ENCODE data around the gene PIGQ.

The PIGQ gene

GRCh38 chr16:556474-557173 is 13.1 kb upstream of the PIGQ start:
- DNase-seq = no peak

DNA sequence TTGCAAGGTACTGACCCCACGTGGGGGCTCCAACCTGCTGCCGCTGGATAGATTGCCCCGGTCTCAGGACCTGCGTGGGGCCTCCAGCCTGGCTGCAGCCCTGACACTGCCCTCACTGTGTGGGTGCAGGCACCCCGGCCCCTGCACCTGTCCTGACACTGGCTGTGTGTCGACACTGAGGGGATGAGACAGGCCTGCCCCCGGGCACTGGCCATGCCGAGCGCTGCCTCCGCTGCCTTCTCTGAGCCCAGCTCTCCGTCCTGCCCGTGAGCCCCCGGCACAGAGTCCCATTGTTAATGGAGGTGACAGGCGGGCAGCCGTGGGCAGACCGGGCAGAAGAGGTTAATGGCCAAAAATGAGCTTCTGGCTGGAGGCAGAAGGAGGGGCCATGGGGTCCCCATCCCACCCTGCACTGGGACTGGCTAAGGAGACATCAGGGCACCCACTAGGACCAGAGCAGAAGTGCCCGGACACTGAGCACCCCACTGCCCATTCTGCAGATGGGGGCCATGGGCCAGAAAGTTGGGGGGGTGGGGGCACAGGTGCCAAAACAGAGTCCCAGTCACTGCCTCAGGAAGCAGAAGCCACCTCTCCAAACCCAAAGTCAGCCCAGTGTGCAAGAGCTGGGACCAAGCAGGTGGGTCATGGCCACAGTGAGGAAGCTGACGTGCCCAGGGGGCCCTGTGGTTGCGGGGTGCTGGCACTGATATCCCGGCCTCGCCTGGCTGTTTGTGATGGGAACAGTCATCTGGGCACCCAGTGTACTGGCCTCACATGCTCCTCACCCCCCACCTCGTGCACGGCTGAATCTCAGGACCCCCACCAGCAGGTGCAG is 12.1 kb upstream of the PIGQ start:
- no peak for DNase-seq

DNA sequence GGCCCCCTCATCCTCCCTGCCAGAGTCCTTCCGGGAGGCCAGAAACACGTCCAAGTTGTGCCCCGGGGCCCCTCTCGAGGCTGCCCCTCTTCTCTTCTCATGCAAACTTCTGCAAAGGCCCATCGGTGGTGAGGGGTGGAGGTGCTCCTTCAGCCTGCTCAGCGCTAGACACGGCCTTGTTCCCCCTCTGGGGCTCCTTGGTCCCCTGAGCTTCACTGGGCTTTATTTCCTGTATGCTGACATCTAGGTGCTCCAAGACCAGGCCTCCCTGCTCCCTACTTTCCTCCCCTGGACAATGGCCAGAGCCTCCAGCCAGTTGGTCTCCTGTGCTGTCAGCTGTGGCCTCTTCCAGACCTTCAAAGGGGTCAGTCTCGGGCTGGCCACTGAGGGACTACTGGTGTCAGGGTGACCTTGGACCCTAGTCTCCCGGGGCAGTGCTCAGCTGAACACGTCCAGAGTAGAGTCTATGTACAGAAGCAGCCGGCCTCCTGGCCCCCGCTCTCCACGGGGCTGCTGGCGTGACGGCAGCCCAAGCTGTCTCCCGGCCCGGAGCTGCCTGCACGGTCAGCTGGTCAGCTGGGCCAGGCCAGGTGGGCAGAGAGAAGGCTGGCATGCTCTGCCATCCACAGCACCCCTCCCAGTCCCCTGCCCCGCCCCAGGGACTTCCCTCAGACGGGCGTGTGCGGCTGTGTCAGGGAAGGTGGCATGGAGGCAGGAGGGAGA is 11.3 kb upstream of the PIGQ start:
- DNase-seq = no peak

DNA sequence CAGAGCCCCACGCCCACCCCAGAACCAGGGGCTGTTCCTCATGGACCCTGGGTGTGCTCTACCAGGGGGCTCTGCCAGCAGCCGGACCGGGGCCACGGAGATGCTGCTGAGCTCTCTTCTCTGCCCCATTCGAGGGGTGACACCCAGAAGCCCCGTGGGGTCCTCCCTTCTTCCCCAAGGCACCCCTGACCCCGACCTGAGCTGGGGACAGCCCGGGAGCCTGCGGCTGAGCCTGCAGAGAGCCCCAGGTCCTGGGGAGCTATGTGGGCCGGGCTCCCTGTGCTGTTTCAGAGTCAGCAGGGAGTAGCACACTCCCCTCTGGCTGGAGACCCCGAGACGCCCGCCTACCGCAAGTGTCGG is 10.8 kb upstream of the PIGQ start:
- no peak for DNase-seq

GRCh38 chr16:559411-560203 is 10.2 kb upstream of the PIGQ start:
- no peak for DNase-seq

- no peak for DNase-seq
These were observed 9.5 kb upstream of the PIGQ start, which contains the start of gene PRR35 for GRCh38 chr16:560204-560700. PRR35 (plus strand) TSS chr16:560394; CDS start chr16:563295, 2,901 bp downstream.

DNA sequence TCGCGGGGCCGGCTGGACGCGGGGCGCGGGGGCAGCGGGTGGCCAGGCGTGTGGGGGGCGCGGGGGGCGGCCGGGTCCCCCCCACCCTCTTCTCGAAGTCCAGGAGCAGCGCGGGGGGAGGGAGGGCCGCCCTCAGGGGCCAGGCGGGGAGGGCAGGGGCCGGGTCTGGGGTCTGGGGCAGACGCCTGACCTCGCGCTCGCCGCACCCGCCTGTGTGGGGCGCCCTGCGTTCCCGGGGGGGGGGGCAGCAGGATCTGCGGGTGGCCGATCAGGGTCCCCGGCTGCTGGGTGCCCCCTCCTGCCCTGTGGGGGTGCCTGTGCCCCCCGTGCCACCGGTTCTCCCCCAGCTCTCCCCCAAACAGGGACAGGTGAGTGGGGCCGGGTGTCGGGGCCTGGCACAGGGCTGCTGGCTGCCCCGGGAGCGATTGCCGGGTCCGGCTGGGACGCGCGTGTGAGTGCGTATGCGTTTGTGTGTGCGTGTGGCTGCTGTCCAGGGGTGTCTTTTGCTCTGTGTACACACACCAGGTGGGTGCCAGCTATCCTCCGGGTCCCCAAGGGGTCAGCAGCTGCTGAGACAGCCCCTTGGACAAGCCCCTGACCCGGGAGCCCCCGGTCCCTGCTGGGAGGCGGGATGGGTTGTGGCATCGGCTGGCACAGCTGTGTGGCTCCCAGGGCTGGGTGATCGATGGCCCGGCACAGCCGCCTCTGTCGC is 8.9 kb upstream of the PIGQ start:
- DNase-seq = no peak

- no peak for DNase-seq
These were observed 8.4 kb upstream of the PIGQ start for GRCh38 chr16:561413-561794.

- DNase-seq = no peak
These were observed 7.5 kb upstream of the PIGQ start for GRCh38 chr16:561957-562938.

GRCh38 chr16:563072-563644 is 6.6 kb upstream of the PIGQ start:
- DNase-seq = no peak

GRCh38 chr16:564690-565418 is 4.9 kb upstream of the PIGQ start:
- DNase-seq = no peak

GRCh38 chr16:565419-566330 is 4.1 kb upstream of the PIGQ start:
- DNase-seq = no peak

GRCh38 chr16:566475-567372 is 3.0 kb upstream of the PIGQ start, which contains the start of gene NHLRC4:
NHLRC4 (plus strand) TSS chr16:567005; CDS start chr16:568048, 1,043 bp downstream.
- peak; percentile 66 for DNase-seq

DNA sequence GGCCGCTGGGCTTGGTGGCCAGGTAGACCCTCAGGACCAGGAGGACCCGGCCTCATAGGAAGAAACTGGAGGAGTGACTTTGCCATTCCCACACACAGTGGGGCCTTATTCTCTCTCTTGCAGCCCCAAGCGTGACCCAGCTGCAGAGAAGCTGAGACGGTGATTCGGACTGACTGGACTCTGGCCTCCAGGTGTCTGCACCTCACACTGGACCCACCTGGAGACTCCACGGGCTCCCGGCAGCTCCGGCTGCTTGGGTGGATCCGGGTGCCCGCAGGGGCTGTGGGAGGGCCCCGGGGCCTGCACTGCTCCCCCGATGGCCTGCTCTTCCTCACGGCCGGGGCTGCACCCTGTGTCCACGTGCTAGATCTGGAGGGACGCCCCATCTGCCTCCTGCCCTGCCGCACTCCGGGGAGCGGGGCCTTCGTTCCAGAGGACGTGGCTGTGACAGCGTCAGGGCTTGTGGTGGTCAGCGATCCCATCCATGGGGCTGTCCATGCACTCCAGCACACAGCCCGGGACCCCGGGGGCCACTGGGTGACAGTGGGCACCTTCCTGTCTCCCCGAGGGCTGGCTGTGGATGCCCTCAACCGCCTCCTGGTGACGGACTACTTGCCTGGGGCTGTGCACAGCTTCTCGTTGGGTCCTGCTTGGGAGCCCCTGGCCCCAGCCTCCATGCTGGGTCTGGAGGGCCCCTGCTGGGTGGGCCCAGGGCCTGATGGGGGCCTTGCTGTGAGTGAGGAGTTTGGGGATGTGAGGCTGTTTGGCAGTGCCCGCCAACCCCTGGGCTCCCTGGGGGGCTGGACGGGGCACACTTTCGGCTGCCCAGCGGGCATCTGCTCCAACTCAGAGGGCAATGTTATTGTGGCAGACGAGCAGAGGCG is 2.2 kb upstream of the PIGQ start:
- no peak for DNase-seq

DNA sequence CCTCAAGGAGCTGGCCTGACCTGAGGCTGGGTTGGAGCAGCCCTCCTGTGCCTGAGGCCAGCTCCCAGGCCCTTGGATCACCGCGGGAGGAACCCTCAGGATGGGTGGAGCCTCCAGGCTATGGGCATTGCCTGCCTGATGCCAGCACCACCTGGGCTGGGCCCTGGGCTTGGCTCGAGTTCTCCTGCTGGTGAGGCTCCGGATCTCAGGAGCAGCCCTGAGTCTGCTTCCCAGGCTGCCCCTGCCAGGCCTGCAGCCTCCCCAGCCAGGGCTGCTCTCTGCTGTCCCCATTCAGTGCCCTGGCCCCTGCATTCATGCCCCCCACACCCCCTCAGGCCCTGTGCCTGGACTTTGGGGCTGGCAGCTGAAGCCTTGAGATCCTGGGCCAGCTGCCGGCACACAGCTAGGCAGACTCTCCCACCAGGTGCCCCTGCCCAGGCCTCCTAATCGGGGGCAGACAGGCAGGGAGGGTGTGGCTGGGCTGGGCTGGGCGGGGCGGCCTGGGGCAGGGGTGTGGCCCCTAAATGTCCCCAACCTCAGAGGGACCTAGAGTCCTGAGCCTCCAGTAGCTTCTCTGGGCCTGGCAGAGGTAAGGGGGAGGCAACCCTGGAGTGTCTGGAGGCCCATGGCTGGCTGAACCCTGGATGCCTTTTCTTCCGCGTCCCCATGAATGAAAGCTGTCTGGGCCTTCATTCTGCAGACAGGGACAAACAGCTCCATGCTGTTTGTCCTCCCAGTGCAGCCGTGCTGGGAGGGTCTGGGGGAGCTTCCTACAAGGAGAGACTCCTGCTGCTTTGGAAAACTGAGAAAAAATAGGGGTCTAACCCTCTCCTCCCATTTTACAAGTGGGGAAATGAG is 1.1 kb upstream of the PIGQ start:
- DNase-seq = no peak

All from NCI-H2171 treated with DMSO at 0.1 percent for 48 hours (cell line).